GM12874 (cell line): Measurements from ENCODE around the gene CDCA4.

Source experiments
- CTCF ChIP-seq: IDR thresholded peaks from 2 replicates; pipeline ENCODE4 v1.5.1; 2011; ENCODE audit warnings: low read depth, mild to moderate bottlenecking, control low read depth, low read length, moderate library complexity; ENCODE audit not compliant: insufficient read depth

Gene CDCA4

GRCh38 chr14:104985675-104986486 lies 35.0 kb downstream of the CDCA4 start, which contains the start of gene CLBA1:
TSS of gene CLBA1 (plus strand) at chr14:104985788. CDS start at chr14:104986432, 644 bp downstream.
- no peak for TF ChIP-seq CTCF

- no peak for TF ChIP-seq CTCF
Observed at GRCh38 chr14:104984056-104984894, 36.6 kb downstream of the CDCA4 start.

GRCh38 chr14:104983231-104983721 lies 37.6 kb downstream of the CDCA4 start:
- TF ChIP-seq CTCF, result no peak

GRCh38 chr14:104982548-104983230 lies 38.2 kb downstream of the CDCA4 start:
- TF ChIP-seq CTCF, result no peak

- no peak for TF ChIP-seq CTCF
Observed at GRCh38 chr14:104981699-104982541, 39.0 kb downstream of the CDCA4 start.

- TF ChIP-seq CTCF, result no peak
Observed at GRCh38 chr14:104980611-104981531, 40.0 kb downstream of the CDCA4 start.
